ENCODE results near the gene SMURF1.
"Not testable (repeated sequence)": the region's sequence is repeated elsewhere in the genome, so short reads cannot be mapped to it uniquely, and the experiment has no call there.

The SMURF1 gene

DNA sequence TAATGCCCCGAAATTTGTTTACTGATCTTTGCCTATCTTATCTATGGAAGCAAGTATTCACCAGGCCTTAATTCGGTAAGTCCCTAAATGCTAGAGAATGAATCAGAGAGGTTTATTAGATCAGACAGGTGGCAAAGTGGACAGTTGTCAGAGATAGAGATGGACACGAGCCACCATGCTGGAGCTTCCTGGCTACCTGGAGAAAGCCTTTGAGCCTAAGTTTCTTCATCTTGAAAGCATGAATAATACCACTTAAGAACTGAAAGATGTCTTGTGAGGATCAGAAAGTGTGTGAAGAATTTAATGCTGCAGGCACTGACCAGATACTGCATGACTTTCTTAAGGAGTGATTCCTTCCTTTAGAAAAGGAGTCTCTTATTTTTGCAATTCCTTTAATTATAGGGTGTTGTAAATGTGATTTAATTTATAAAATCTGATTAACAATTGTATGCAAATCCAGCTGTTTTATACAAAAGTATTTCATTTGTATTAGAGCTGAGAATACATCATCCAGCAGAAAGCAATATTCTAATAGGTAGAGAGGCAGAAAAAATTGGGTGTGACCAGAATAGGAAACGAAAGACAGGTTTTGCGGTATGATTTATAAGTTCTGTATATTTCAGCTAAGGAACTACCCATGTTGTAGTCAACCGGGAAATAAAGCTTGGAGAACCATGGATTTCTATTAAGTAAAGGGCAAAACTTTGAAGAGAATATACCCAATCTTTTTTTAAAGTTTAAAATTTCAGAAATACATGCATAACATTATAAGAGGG lies 82.7 kb downstream of the SMURF1 start:
- no peak for DNase-seq (ENCODE audit: low spot score in 2 of 2)
- H3K27ac Mint-ChIP-seq: peak overlapping the region; percentile 41
- H3K4me1 Mint-ChIP-seq: peaks cover 7% of the 10 kb centered on the region
- peaks cover 6% of the 10 kb centered on the region for H3K36me3 Mint-ChIP-seq
- no peak for ATAC-seq (ENCODE audit: low read depth)
- no peaks in the 10 kb centered on the region for H3K9me3 Mint-ChIP-seq
- H3K27me3 Mint-ChIP-seq: no peaks in the 10 kb centered on the region
- H3K4me3 Mint-ChIP-seq: no peak overlapping the region

DNA sequence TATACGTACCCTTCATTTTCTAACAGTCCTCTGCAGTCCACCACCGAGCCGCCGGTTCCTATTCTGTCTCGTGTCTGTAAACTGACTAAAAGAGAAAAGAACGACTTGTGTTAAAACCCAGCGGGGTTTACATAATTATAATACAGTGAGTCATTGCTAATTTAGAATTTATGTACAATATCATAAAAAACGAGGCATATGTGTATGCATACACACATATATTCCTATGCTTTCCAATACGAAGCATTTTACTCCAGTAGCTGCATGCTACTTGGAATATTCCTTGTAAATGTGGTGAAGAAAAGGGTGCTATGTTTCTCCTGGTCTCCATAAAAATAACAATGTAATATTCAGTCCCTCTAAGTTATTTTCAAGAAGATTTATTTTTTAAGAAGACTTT lies 89.1 kb downstream of the SMURF1 start:
- ATAC-seq (ENCODE audit: low read depth) (no peak), DNase-seq (ENCODE audit: low spot score in 2 of 2) (no peak)
- no peak overlapping the region for H3K4me3 Mint-ChIP-seq
- no peaks in the 10 kb centered on the region for H3K4me1 Mint-ChIP-seq
- no peaks in the 10 kb centered on the region for H3K9me3 Mint-ChIP-seq
- H3K36me3 Mint-ChIP-seq: peaks cover 21% of the 10 kb centered on the region
- no peak overlapping the region for H3K27ac Mint-ChIP-seq
- H3K27me3 Mint-ChIP-seq: no peaks in the 10 kb centered on the region

DNA sequence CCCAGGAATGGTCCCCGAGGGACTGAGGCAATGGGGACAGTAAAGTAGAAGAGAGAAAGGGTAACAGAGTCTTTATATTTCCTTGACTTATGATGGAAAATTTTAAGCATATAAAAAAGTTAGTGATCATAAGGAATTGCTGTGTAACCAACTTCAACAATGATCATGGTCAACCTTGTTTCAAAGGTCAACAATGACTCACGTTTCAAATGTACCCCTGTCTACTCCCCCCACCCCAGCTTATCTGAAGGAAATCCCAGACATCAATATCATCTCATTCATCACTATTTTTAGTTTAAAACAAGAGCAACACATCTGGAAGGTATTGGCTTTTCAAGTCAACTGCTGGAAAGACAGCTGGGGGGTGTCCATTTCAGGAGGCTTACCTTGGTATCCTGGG lies 92.9 kb downstream of the SMURF1 start:
- H3K9me3 Mint-ChIP-seq: no peaks in the 10 kb centered on the region
- H3K4me3 Mint-ChIP-seq: no peak overlapping the region
- DNase-seq (ENCODE audit: low spot score in 2 of 2) (no peak), ATAC-seq (ENCODE audit: low read depth) (no peak)
- peaks cover 32% of the 10 kb centered on the region for H3K36me3 Mint-ChIP-seq
- no peaks in the 10 kb centered on the region for H3K27me3 Mint-ChIP-seq
- H3K27ac Mint-ChIP-seq: peak overlapping the region; percentile 31
- H3K4me1 Mint-ChIP-seq: no peaks in the 10 kb centered on the region

DNA sequence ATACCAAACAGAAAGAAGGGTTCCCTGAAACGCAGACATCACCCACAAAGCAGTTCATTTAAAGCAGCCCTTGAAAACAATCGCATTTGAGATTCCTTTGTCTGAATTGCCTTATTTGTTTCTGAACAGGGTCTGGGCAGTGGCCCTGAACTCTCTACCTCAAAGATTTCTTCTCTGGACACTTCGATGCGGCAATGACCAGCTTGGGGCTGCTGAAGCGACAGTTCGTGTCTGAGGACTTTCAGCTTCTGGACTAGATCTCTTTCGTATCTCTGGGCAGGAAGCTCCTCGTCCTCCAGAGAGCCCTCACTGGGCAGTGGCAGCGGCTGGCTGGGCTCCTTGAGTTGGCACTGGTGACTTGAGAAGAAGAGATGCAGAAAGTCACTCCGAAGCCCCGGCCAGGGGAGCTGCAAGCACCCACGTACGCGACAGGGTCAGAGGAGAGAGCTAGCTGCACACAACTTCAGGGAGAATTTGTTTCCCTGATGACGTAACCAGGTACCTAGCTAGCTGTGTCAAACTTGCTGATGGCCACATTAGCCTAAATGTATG lies 96.3 kb downstream of the SMURF1 start:
- Mint-ChIP-seq H3K27ac (peak overlapping the region; percentile 20), H3K9me3 (no peaks in the 10 kb centered on the region), H3K36me3 (peaks cover 46% of the 10 kb centered on the region), H3K4me3 (no peak overlapping the region), H3K4me1 (no peaks in the 10 kb centered on the region), H3K27me3 (no peaks in the 10 kb centered on the region)
- DNase-seq (ENCODE audit: low spot score in 2 of 2): no peak
- no peak for ATAC-seq (ENCODE audit: low read depth)

DNA sequence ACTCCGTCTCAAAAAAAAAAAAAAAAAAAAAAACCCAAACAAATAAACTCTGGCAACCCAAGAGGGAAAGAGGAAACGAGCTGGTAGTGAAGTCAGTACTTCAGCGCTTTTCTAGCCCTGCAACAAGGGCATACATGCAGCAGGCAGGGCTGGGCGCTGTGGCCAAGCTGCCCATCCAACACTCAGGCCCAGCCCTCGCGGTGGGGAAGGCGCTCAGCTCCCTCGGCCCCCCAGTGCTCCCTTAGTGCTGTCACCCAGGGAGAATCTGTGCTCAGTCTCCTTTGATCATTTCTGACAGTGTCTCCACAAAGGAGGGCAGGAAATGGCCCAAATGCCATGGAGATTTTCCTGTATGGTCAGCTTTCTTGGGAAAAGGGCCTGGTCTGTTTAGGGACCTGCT lies 97.2 kb downstream of the SMURF1 start:
- Mint-ChIP-seq H3K36me3 (peaks cover 42% of the 10 kb centered on the region), H3K9me3 (no peaks in the 10 kb centered on the region), H3K4me3 (no peak overlapping the region), H3K4me1 (no peaks in the 10 kb centered on the region), H3K27ac (peak overlapping the region; percentile 20), H3K27me3 (no peaks in the 10 kb centered on the region)
- ATAC-seq (ENCODE audit: low read depth) (no peak), DNase-seq (ENCODE audit: low spot score in 2 of 2) (no peak)

DNA sequence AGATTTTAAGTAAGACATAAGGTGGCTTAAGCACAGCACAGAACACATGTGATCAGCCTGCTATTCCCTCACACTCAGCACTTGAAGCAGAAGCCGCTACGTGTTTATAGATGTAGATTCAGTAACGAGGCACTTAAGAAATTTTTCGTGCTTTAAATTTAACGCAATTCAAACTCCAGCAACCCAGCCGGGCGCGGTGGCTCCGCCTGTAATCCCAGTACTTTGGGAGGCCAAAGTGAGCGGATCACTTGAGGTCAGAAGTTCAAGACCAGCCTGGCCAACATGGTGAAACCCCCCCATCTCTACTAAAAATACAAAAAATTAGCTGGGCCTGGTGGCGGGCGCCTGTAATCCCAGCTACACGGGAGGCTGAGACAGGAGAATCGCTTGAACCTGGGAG lies 97.6 kb downstream of the SMURF1 start:
- not testable (repeated sequence) for H3K9me3 Mint-ChIP-seq; H3K27me3 Mint-ChIP-seq; H3K27ac Mint-ChIP-seq; H3K4me1 Mint-ChIP-seq; H3K4me3 Mint-ChIP-seq; DNase-seq (ENCODE audit: low spot score in 2 of 2); ATAC-seq (ENCODE audit: low read depth)
- H3K36me3 Mint-ChIP-seq: peaks cover 39% of the 10 kb centered on the region

DNA sequence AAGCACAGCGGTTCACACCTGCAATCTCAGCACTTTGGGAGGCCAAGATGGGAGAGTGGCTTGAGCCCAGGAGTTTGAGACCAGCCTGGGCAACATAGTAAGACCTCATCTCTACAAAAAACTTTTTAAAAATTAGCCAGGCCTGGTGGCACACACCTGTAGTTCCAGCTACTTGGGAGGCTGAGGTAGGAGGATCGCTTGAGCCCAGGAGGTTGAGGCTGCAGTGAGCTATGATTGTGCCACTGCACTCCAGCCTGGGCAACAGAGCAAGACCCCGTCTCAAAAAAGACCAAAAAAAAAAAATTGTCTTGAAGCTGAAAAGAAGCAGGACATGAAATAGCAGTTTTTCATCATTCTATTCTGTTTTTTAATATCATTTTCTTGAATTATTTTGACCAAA lies 99.0 kb downstream of the SMURF1 start:
- H3K27me3 Mint-ChIP-seq; H3K4me1 Mint-ChIP-seq; DNase-seq (ENCODE audit: low spot score in 2 of 2); ATAC-seq (ENCODE audit: low read depth); H3K4me3 Mint-ChIP-seq; H3K9me3 Mint-ChIP-seq: not testable (repeated sequence)
- peaks cover 46% of the 10 kb centered on the region for H3K36me3 Mint-ChIP-seq
- H3K27ac Mint-ChIP-seq: peak overlapping the region; percentile 31

DNA sequence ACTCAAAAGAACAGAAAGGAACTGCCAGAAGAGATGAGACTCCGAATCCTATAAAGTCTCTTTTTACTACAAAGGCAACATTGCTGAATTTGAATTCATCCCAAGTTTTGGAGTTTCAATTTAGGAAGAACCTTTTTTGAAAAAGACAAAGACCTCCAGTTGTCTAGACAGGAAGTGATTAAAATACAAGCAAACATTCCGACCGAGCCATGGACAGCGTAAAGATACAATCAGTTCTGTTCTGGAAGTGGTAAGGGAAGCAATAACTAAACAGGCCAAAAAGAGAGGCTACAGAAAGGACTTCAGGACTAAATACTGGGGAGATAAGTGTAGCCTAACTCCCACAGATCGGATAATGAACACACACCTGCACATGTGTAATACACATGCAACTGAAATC lies 101.0 kb downstream of the SMURF1 start:
- Mint-ChIP-seq H3K9me3 (no peaks in the 10 kb centered on the region), H3K27ac (peak overlapping the region; percentile 22), H3K4me3 (no peak overlapping the region), H3K36me3 (peaks cover 47% of the 10 kb centered on the region), H3K4me1 (no peaks in the 10 kb centered on the region), H3K27me3 (no peaks in the 10 kb centered on the region)
- ATAC-seq (ENCODE audit: low read depth) (no peak), DNase-seq (ENCODE audit: low spot score in 2 of 2) (no peak)

DNA sequence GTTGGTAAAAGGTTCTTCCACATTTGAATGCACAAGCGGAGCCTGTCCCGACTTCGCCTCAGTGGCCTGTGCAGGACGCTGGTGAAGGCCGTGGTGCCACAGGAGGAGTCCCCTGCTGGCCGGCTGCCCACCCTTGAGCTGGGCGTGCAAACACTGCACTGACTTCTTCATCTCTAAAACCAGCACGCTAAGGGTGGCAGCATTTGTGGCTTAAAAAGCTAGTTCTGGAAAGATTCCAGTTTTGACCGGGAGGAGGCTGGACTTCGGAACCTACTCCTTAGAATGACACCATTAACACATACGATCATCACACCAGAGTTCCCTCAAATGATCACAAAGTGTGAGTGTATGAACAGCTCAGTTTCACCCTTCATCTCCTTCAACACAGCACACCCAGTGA lies 102.4 kb downstream of the SMURF1 start:
- no peaks in the 10 kb centered on the region for H3K4me1 Mint-ChIP-seq
- H3K36me3 Mint-ChIP-seq: peaks cover 46% of the 10 kb centered on the region
- no peak for ATAC-seq (ENCODE audit: low read depth)
- H3K4me3 Mint-ChIP-seq: no peak overlapping the region
- H3K27ac Mint-ChIP-seq: no peak overlapping the region
- no peaks in the 10 kb centered on the region for H3K9me3 Mint-ChIP-seq
- no peaks in the 10 kb centered on the region for H3K27me3 Mint-ChIP-seq
- no peak for DNase-seq (ENCODE audit: low spot score in 2 of 2)

DNA sequence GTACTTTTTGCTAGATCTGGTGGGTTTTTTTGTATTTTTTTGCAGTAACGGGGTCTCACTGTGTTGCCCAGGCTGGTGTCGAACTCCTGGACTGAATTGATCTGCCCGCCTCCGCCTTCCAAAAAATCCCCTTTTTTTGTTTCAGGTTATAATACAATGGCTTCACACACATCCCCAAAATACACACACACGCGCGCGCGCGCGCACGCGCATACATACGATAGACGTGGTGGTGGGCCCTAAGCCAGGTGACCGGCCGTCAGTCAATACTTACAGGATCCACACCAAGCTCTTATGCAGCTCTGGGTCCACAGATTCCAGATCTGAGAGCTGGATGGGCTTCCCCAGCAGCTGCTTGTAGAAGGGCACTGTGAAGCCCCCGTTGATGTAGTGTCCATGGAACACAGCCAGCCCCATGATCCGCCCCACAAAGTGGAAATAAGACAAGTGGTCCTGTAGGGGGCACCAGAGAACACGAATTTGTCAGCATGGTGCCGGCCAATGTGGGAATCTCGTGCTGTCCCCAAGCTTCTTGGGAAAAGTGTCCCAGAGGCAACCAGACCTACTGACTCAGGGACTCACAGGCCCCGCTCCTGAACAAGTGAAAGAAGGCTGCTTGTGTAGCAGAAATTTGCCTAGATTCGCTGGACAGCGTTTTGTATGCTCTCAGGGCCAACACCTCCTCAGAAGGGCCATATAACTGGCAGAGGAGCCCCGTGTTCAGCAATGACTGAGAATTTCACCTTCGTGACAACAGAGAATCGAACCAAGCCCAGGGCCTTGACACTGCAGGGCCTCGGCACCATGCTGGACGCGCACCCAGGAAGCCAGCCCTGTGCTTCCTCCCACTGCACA lies 103.6 kb downstream of the SMURF1 start:
- peak; percentile 68 for ATAC-seq (ENCODE audit: low read depth)
- H3K4me3 Mint-ChIP-seq: no peak overlapping the region
- no peaks in the 10 kb centered on the region for H3K4me1 Mint-ChIP-seq
- peak overlapping the region; percentile 39 for H3K27ac Mint-ChIP-seq
- DNase-seq (ENCODE audit: low spot score in 2 of 2): peak; percentile 56 to 61
- no peaks in the 10 kb centered on the region for H3K9me3 Mint-ChIP-seq
- peaks cover 45% of the 10 kb centered on the region for H3K36me3 Mint-ChIP-seq
- no peaks in the 10 kb centered on the region for H3K27me3 Mint-ChIP-seq

DNA sequence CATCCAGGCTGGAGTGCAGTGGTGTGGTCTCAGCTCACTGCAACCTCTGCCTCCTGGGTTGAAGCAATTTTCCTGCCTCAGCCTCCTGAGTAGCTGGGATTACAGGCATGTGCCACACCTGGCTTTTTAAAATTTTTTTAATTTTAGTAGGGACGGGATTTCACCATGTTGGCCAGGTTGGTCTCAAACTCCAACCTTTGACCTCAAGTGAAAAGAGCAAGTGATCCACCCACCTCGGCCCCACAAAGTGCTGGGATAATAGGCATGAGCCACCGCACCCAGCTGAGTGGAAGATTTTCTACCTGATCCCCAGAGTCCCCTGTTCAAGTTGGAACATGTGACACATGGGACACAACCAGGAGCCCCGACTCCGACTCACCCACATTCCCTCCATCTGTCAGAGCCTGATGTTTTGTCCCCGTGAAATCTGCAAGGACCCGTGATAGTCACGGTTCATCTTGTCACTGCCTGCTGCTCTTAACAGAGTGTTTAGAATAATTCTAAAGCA lies 104.5 kb downstream of the SMURF1 start:
- peaks cover 45% of the 10 kb centered on the region for H3K36me3 Mint-ChIP-seq
- H3K27ac Mint-ChIP-seq: peak overlapping the region; percentile 58
- no peak overlapping the region for H3K4me3 Mint-ChIP-seq
- no peaks in the 10 kb centered on the region for H3K27me3 Mint-ChIP-seq
- no peak for DNase-seq (ENCODE audit: low spot score in 2 of 2)
- no peaks in the 10 kb centered on the region for H3K4me1 Mint-ChIP-seq
- no peak for ATAC-seq (ENCODE audit: low read depth)
- no peaks in the 10 kb centered on the region for H3K9me3 Mint-ChIP-seq

DNA sequence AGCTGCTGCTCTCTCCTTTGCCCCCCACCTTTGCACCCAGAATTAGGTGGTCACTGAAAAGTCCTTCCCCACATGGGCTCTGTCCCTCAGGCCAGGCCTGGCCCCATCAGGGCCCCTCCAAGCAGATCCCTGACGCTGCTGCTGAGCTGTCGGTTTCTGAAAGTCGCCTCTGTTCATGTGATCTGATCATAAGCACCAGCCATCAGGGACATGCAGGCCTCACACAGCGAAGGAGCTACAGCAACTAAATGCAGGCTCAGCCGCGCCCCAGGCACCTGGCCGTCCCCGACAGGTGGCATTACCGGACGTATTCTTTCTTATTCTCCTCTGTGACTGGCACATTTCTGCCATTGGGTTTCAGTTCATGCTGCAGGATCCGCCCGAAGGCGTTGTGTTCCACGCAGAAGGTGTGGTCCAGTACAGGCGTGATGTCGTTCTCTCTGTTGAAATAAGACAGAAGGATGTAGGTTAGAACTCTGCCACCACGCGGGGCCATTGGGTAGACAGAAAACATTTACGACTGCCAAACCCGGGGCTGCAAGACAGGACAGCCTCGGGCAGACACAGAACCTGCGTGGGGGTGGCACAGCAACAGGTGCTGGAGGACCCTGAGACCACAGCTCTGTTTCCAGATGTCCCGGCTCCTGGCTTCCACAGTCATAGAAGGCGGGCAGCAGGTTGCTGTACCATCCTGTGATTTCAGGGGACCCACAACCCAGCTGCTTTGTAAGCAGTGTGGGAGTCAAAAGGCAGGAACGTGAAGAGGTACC lies 105.6 kb downstream of the SMURF1 start:
- no peaks in the 10 kb centered on the region for H3K27me3 Mint-ChIP-seq
- H3K36me3 Mint-ChIP-seq: peaks cover 37% of the 10 kb centered on the region
- no peak overlapping the region for H3K4me3 Mint-ChIP-seq
- H3K4me1 Mint-ChIP-seq: no peaks in the 10 kb centered on the region
- DNase-seq (ENCODE audit: low spot score in 2 of 2) (no peak), ATAC-seq (ENCODE audit: low read depth) (no peak)
- no peak overlapping the region for H3K27ac Mint-ChIP-seq
- no peaks in the 10 kb centered on the region for H3K9me3 Mint-ChIP-seq

DNA sequence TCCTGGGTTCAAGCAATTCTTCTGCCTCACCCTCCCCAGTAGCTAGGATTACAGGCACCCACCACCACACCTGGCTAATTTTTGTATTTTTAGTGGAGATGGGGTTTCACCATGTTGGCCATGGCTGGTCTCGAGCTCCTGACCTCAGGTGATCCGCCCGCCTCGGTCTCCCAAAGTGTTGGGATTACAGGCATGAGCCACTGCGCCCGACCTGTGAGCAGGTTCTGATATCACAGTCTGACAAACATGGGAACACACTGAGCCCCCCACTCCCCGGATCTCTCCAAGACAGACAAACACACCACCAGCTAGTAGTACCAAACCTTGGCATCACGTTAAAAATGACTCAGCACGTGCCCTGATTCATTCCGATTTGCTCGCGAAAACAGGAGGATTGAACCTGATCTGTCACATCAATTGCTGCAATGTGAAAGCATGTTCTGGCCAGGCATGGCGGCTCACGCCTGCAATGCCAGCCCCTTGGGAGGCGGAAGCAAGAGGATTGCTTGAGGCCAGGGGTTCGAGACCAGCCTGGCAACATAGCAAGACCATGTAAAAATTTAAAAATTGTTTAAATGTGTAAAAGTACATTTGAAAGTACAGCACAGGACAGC lies 106.5 kb downstream of the SMURF1 start:
- peaks cover 35% of the 10 kb centered on the region for H3K36me3 Mint-ChIP-seq
- DNase-seq (ENCODE audit: low spot score in 2 of 2) (no peak), ATAC-seq (ENCODE audit: low read depth) (no peak)
- no peaks in the 10 kb centered on the region for H3K4me1 Mint-ChIP-seq
- no peak overlapping the region for H3K4me3 Mint-ChIP-seq
- no peaks in the 10 kb centered on the region for H3K27me3 Mint-ChIP-seq
- no peak overlapping the region for H3K27ac Mint-ChIP-seq
- H3K9me3 Mint-ChIP-seq: no peaks in the 10 kb centered on the region

All from memory B cell (primary cell).